Measurements from ENCODE around the gene TNFRSF21. TPM values are rescaled to one million over a fixed set of nuclear protein-coding genes. Genes with fewer than 3 reads are reported as not detected.

The TNFRSF21 gene
- total and polyA plus RNA-seq, 12 donors, result 1.9 to 13.7 (median 7.5) TPM

DNA sequence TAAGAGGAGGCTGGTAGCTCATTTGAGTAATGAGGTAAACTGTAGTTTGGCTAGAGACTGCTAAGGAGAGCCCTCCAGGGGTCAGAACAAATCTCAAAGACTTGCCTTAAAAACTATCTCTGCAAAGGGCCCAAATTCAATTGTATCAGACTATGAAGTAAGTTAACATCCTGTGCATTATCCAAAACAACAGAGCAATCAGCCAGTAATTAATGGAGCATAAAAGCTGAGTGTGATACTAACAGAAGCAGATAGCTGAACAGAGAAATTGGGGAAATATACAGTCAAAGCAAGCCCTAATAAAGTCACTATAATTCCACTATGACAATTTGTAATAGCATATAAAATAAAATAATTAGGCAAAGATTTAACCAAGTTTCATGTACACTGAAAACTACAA, 45.8 kb upstream of the TNFRSF21 start:
- intact Hi-C loops (cut with DNase I), result no loop called here

DNA sequence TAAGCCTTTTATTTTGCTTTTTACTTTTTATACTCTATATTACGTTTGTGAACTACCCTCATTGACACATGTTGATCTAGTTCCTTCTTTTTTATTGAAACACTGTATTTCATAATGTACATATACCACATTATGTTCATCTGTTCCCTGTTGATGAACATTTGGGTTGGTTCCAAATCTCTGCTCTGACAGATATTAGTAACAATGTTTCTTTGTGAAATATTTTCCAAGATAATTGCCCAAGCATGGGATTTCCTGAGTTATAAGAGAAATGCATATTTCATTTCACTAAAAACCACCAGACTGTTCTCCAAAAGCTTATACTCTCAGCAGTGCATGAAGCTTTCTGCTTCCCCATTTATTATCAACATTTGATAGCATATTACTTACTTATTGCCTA, 44.2 kb upstream of the TNFRSF21 start:
- TF ChIP-seq, protein P1, sequence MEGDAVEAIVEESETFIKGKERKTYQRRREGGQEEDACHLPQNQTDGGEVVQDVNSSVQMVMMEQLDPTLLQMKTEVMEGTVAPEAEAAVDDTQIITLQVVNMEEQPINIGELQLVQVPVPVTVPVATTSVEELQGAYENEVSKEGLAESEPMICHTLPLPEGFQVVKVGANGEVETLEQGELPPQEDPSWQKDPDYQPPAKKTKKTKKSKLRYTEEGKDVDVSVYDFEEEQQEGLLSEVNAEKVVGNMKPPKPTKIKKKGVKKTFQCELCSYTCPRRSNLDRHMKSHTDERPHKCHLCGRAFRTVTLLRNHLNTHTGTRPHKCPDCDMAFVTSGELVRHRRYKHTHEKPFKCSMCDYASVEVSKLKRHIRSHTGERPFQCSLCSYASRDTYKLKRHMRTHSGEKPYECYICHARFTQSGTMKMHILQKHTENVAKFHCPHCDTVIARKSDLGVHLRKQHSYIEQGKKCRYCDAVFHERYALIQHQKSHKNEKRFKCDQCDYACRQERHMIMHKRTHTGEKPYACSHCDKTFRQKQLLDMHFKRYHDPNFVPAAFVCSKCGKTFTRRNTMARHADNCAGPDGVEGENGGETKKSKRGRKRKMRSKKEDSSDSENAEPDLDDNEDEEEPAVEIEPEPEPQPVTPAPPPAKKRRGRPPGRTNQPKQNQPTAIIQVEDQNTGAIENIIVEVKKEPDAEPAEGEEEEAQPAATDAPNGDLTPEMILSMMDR (IDR thresholded peaks at IDR 0.05), result no peak
- no peak for TF ChIP-seq POLR2A (IDR thresholded peaks at IDR 0.05)
- no peak overlapping the region for H3K27ac ChIP-seq
- no peaks in the 10 kb centered on the region for H3K9me3 ChIP-seq (replicated peaks in 1 of 3)
- no peak for DNase-seq
- H3K4me3 ChIP-seq, result no peak overlapping the region
- H3K36me3 ChIP-seq (replicated peaks in 1 of 2), result no peaks in the 10 kb centered on the region
- H3K27me3 ChIP-seq, result no peaks in the 10 kb centered on the region
- H3K4me1 ChIP-seq (replicated peaks in 1 of 2), result no peaks in the 10 kb centered on the region
- WGBS, 4 donors, result 35 to 42% (median 40%) methylated on average over 1 of the region's 1 CpG
- intact Hi-C loops (cut with DNase I), result no loop called here

More for the DNA sequence above, 45.8 kb upstream of the TNFRSF21 start:
- no peak for DNase-seq
- Histone ChIP-seq H3K27ac (no peak overlapping the region), H3K36me3 (replicated peaks in 1 of 2) (no peaks in the 10 kb centered on the region), H3K4me1 (replicated peaks in 1 of 2) (no peaks in the 10 kb centered on the region), H3K27me3 (no peaks in the 10 kb centered on the region), H3K4me3 (no peak overlapping the region), H3K9me3 (replicated peaks in 1 of 3) (no peaks in the 10 kb centered on the region)
- no peak for TF ChIP-seq POLR2A (IDR thresholded peaks at IDR 0.05)
- TF ChIP-seq, protein P1 (IDR thresholded peaks at IDR 0.05), result no peak

DNA sequence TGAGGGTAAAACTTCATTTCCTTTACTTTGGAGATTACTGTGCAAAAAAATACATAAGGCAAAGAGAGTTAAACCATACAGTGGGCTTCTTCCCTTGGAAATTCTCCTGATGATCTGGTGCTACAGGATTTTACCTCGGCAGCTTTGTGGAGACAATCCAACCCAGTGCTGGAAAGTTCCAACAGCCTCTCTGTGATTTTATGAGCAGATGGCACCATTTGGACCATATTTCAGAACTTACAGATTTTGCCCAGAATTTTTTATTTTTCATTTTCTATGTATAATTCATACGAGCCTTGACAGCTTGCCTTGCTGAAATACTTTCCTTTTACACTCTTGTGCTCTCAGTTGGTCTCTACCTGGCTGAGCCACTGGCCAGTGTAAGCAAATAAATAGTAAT, 43.3 kb upstream of the TNFRSF21 start:
- intact Hi-C loops (cut with DNase I), result no loop called here
- WGBS, 4 donors, result 47 to 66% (median 51%) methylated on average over 2 of the region's 2 CpGs
- no peak overlapping the region for H3K4me3 ChIP-seq
- no peaks in the 10 kb centered on the region for H3K4me1 ChIP-seq (replicated peaks in 1 of 2)
- no peaks in the 10 kb centered on the region for H3K9me3 ChIP-seq (replicated peaks in 1 of 3)
- H3K27me3 ChIP-seq, result no peaks in the 10 kb centered on the region
- DNase-seq, result no peak
- TF ChIP-seq POLR2A (IDR thresholded peaks at IDR 0.05), result no peak
- TF ChIP-seq, protein P1 (IDR thresholded peaks at IDR 0.05), result no peak
- H3K36me3 ChIP-seq (replicated peaks in 1 of 2), result no peaks in the 10 kb centered on the region
- no peak overlapping the region for H3K27ac ChIP-seq

DNA sequence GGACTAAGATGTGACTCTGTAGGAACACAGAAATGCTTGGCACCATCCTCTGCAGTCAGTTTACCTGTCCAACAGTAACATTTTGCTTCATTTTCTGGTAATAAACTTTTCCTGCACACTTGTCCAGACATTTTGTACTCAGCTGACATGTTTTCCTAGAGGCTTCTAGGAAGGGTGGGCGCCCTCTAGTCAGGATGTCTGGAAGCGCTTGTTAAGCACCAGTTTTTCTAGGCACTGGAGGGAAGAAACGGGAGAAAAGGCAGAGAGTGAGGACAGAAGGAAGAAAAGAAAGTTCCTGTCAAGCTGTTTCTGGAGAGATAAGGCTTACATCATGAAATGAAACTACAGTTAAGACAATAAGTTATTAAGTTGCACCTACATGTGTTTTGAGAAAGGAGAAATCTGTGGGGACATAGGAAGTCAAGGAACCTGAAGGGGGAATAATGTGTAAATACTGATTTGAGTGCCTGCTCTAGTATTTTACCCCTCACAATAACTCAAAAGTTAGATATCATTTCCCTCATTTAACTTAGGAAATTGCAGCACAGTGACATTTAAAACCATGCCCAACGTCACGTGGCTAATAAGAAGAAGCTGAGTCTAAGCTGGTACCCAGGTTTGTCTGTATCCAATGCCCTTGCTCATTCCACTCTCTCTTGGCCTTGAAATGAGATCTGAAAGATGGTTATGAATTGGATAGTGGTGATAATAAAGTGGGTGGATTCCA, 42.7 kb upstream of the TNFRSF21 start:
- no peak overlapping the region for H3K27ac ChIP-seq
- no peaks in the 10 kb centered on the region for H3K36me3 ChIP-seq (replicated peaks in 1 of 2)
- no peak overlapping the region for H3K4me3 ChIP-seq
- no peaks in the 10 kb centered on the region for H3K27me3 ChIP-seq
- 63 to 73% (median 70%) methylated on average over 5 of the region's 5 CpGs for WGBS, 4 donors
- no peak for TF ChIP-seq POLR2A (IDR thresholded peaks at IDR 0.05)
- TF ChIP-seq, protein P1 (IDR thresholded peaks at IDR 0.05), result no peak
- no peaks in the 10 kb centered on the region for H3K4me1 ChIP-seq (replicated peaks in 1 of 2)
- H3K9me3 ChIP-seq (replicated peaks in 1 of 3), result no peaks in the 10 kb centered on the region
- DNase-seq, result no peak
- intact Hi-C loops (cut with DNase I), result no loop called here
